HFFc6 (cell line): ENCODE measurements around the gene C1GALT1. TPM values are rescaled to one million over a fixed set of nuclear protein-coding genes. Genes with fewer than 3 reads are reported as not detected.
A peak's percentile ranks its signal among the peaks of the same experiment; 100 is the strongest.

Experiments used
- DNase-seq: peaks from one replicate; pipeline ENCODE4 v3.0.0-alpha.2; 2018
- H3K27ac Mint-ChIP-seq: 2 replicates; pipeline ENCODE4 v1.8.0; 2020; ENCODE audit warnings: mild to moderate bottlenecking, mixed read lengths
- H3K27me3 Mint-ChIP-seq: 2 replicates; pipeline ENCODE4 v1.8.0; 2021; ENCODE audit warnings: mild to moderate bottlenecking, moderate library complexity, mixed read lengths; ENCODE audit not compliant: insufficient read depth
- H3K36me3 Mint-ChIP-seq: 2 replicates; pipeline ENCODE4 v1.8.0; 2021; ENCODE audit warnings: low read depth, mixed read lengths
- H3K4me1 Mint-ChIP-seq: 2 replicates; pipeline ENCODE4 v1.8.0; 2020; ENCODE audit warnings: low read depth, mixed read lengths
- H3K4me3 Mint-ChIP-seq: 2 replicates; pipeline ENCODE4 v1.8.0; 2020; ENCODE audit warnings: mild to moderate bottlenecking, moderate library complexity, mixed read lengths
- H3K9me3 Mint-ChIP-seq: 2 replicates; pipeline ENCODE4 v1.8.0; 2020; ENCODE audit warnings: mild to moderate bottlenecking, mixed read lengths
- CTCF ChIP-seq: fragments of 200-600 bp; sonication (generic); IDR thresholded peaks from 2 replicates; pipeline ENCODE4 v1.5.0; 2021; ENCODE audit warnings: antibody characterized with exemption, mild to moderate bottlenecking
- total RNA-seq, 6 experiments: library from RNA; stranded (reverse); fragmentation: NEBNext Ultra II Directional; extraction: Animal tissue kit (Norgen Biotek cat#: 25700); gene quantifications; 2 replicates in 1 of 6; 3 replicates in 5 of 6; pipeline ENCODE4 v1.2.3, GENCODE V29; 2021

C1GALT1 gene
- total RNA-seq, 6 experiments from 2014 or later: 32.3 to 47.4 (median 34.1) TPM

GRCh38 chr7:7209412-7210050 is 27.2 kb downstream of the C1GALT1 start:
- no peak overlapping the region for H3K27ac Mint-ChIP-seq

GRCh38 chr7:7210475-7211237 is 28.3 kb downstream of the C1GALT1 start:
- Mint-ChIP-seq H3K27ac (no peak overlapping the region), H3K4me3 (no peak overlapping the region), H3K36me3 (peaks cover 20% of the 10 kb centered on the region), H3K4me1 (peaks cover 6% of the 10 kb centered on the region; the same call in 1 of the 2 replicates), H3K9me3 (no peaks in the 10 kb centered on the region), H3K27me3 (no peaks in the 10 kb centered on the region)
- TF ChIP-seq CTCF: no peak
- DNase-seq: no peak

More at GRCh38 chr7:7209412-7210050, 27.2 kb downstream of the C1GALT1 start:
- Mint-ChIP-seq H3K4me1 (peaks cover 9% of the 10 kb centered on the region; the same call in 1 of the 2 replicates), H3K36me3 (peaks cover 20% of the 10 kb centered on the region), H3K9me3 (no peaks in the 10 kb centered on the region), H3K4me3 (no peak overlapping the region), H3K27me3 (no peaks in the 10 kb centered on the region)
- no peak for DNase-seq
- TF ChIP-seq CTCF: no peak

GRCh38 chr7:7212612-7213011 is 30.3 kb downstream of the C1GALT1 start:
- no peak overlapping the region for H3K4me3 Mint-ChIP-seq
- no peaks in the 10 kb centered on the region for H3K27me3 Mint-ChIP-seq
- peaks cover 26% of the 10 kb centered on the region for H3K36me3 Mint-ChIP-seq
- H3K4me1 Mint-ChIP-seq: peaks cover 6% of the 10 kb centered on the region; the same call in 1 of the 2 replicates
- H3K27ac Mint-ChIP-seq: no peak overlapping the region
- TF ChIP-seq CTCF: no peak
- DNase-seq: peak; percentile 1
- no peaks in the 10 kb centered on the region for H3K9me3 Mint-ChIP-seq

- H3K4me1 Mint-ChIP-seq: peaks cover 6% of the 10 kb centered on the region
- no peaks in the 10 kb centered on the region for H3K9me3 Mint-ChIP-seq
- H3K27me3 Mint-ChIP-seq: no peaks in the 10 kb centered on the region
- H3K27ac Mint-ChIP-seq: no peak overlapping the region
- no peak for TF ChIP-seq CTCF
- H3K4me3 Mint-ChIP-seq: no peak overlapping the region
- DNase-seq: no peak
- peaks cover 32% of the 10 kb centered on the region for H3K36me3 Mint-ChIP-seq
Measured at GRCh38 chr7:7214398-7215347, 32.3 kb downstream of the C1GALT1 start.

- peaks cover 20% of the 10 kb centered on the region for H3K36me3 Mint-ChIP-seq
- peaks cover 15% of the 10 kb centered on the region for H3K4me1 Mint-ChIP-seq
- no peak overlapping the region for H3K27ac Mint-ChIP-seq
- no peaks in the 10 kb centered on the region for H3K27me3 Mint-ChIP-seq
- H3K9me3 Mint-ChIP-seq: no peaks in the 10 kb centered on the region
- no peak overlapping the region for H3K4me3 Mint-ChIP-seq
- no peak for DNase-seq
- no peak for TF ChIP-seq CTCF
Measured at GRCh38 chr7:7216279-7216678, 33.9 kb downstream of the C1GALT1 start.
